Psoas muscle (tissue), 8 donors: ENCODE data around the gene HIPK1. TPM values are rescaled to one million over a fixed set of nuclear protein-coding genes. Genes with fewer than 3 reads are reported as not detected.

Source experiments
- ATAC-seq, 4 donors: fragments of 200-7000 bp; cut with Tn5 transposase; one replicate each; pipeline ENCODE4 v1.9.1; 2020; ENCODE audit warnings: moderate library complexity in 3 of 4, mild to moderate bottlenecking in 2 of 4
- DNase-seq, 2 donors: peaks; one replicate each; pipeline ENCODE4 v3.0.0-alpha.2; 2020
- H3K27ac ChIP-seq: fragments of 200-600 bp; one replicate; pipeline ENCODE4 v1.8.0; 2022
- H3K27me3 ChIP-seq, 3 donors: fragments of 200-600 bp in 1 of 3; one replicate each; pipeline versions ENCODE4 v1.6.1 to v1.8.0; 2013 to 2022; ENCODE audit warnings: low read length in 2 of 3, mild to moderate bottlenecking in 2 of 3, moderate library complexity in 1 of 3; ENCODE audit not compliant: insufficient read depth in 3 of 3
- H3K36me3 ChIP-seq, 2 donors: fragments of 200-600 bp in 1 of 2; one replicate each; pipeline versions ENCODE4 v1.6.1 to v1.8.0; 2013 to 2022; ENCODE audit warnings: low read depth in 1 of 2, mild to moderate bottlenecking in 1 of 2, moderate library complexity in 1 of 2; ENCODE audit not compliant: insufficient read depth in 1 of 2
- H3K4me1 ChIP-seq: fragments of 200-600 bp; one replicate; pipeline ENCODE4 v1.8.0; 2022
- H3K4me3 ChIP-seq: fragments of 200-600 bp; one replicate; pipeline ENCODE4 v1.8.0; 2022; ENCODE audit warnings: mild to moderate bottlenecking
- H3K9me3 ChIP-seq: fragments of 200-600 bp; one replicate; pipeline ENCODE4 v1.8.0; 2022
- CTCF ChIP-seq: fragments of 200-600 bp; IDR thresholded peaks from one replicate; pipeline ENCODE4 v1.8.0; 2022; ENCODE audit warnings: antibody characterized with exemption
- WGBS, 3 donors: extraction: QIAGEN DNeasy Blood & Tissue Kit; methylation state at CpG; one replicate each; pipeline versions ENCODE4 v1.1.6 to v1.1.7; 2013; 5-methylcytosine and 5-hydroxymethylcytosine counted together
- intact Hi-C, 2 donors: fragments of 100-400 bp; cut with DNase I; formaldehyde crosslinking; loops; one replicate each; pipeline versions ENCODE4 v1.11.0 to v1.14.2; 2022
- polyA plus RNA-seq, 3 donors: library from polyadenylated mRNA; stranded (reverse); fragments of 200-250 nt; gene quantifications; one replicate each; pipeline ENCODE4 v1.2.3, GENCODE V29; 2013
- total RNA-seq, 4 donors: library from RNA; stranded (reverse); fragmentation: NEBNext Ultra II Directional in 2 of 4; extraction: Animal tissue kit (Norgen Biotek cat#: 25700) in 2 of 4; gene quantifications; one replicate each; pipeline versions ENCODE4 v1.2.1 to v1.2.4, GENCODE V29; 2021 to 2023
- donor health status: healthy with polysubstance abuse.
- donor health status: DM: no; HTN: no; CAD: no; lungs with moderate emphysema.
- donor health status: Bipolar disorder and iron deficiency.
- donor health status: healthy.
- donor health status: DM: yes; HTN: yes; CAD: no.
- donor health status: DM: no; HTN: no; CAD: no.
- donor health status: DM: no; HTN: no; CAD: no.
- donor health status: DM: yes; HTN: yes; CAD: no.

Gene HIPK1
- total and polyA plus RNA-seq, 7 donors, result 16.8 to 80.6 (median 56.0) TPM

DNA sequence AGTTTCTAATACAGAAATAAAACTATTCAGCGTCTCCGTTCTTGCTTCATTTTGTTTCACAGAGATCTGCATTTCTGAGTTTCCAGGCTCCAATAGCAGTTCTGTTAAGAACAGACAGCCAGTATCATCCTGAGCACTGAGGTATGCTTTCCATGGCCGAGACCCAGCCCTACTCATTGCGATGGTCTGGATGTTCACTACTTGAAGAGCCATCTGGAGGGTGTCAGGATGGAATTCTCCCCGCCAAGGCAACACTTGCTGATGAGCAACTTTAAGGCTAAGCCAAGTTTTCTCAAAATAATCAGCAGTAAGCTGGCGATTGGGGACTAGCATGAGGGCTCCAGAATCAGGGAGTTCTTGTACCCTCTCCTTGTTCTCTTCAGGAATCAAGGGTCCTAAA, 34.0 kb upstream of the HIPK1 start:
- H3K36me3 ChIP-seq, result peaks cover 3 to 64% of the 10 kb centered on the region in 2 donors
- H3K9me3 ChIP-seq, result no peaks in the 10 kb centered on the region
- TF ChIP-seq CTCF, result no peak
- intact Hi-C loops, result loop anchor here in 1 of 2 donors (10.0 kb wide), 1 partner anchor 60 kb away; no protein-coding TSS in a partner anchor
- H3K27ac ChIP-seq, result no peak overlapping the region
- H3K4me3 ChIP-seq, result no peak overlapping the region
- no peaks in the 10 kb centered on the region for H3K4me1 ChIP-seq
- ATAC-seq, result no peak
- 88 to 92% (median 89%) methylated on average over 6 of the region's 6 CpGs for WGBS, 3 donors
- no peaks in the 10 kb centered on the region for H3K27me3 ChIP-seq
- no peak for DNase-seq

- H3K9me3 ChIP-seq, result no peaks in the 10 kb centered on the region
- H3K27me3 ChIP-seq, result no peaks in the 10 kb centered on the region
- TF ChIP-seq CTCF, result no peak
- DNase-seq (no peak), ATAC-seq (no peak)
- intact Hi-C loops, result loop anchor here in 1 of 2 donors (10.0 kb wide), 1 partner anchor 61 kb away; no protein-coding TSS in a partner anchor
- no peak overlapping the region for H3K4me3 ChIP-seq
- H3K36me3 ChIP-seq, result peaks cover 4 to 72% of the 10 kb centered on the region in 2 donors
- H3K27ac ChIP-seq, result no peak overlapping the region
- 91 to 93% (median 93%) methylated on average over 8 of the region's 8 CpGs for WGBS, 3 donors
- no peaks in the 10 kb centered on the region for H3K4me1 ChIP-seq
These were observed 33.2 kb upstream of the HIPK1 start for GRCh38 chr1:113895961-113896360.

- no peak for ATAC-seq
- DNase-seq, result no peak
These were observed 30.8 kb upstream of the HIPK1 start for GRCh38 chr1:113898241-113898814.

DNA sequence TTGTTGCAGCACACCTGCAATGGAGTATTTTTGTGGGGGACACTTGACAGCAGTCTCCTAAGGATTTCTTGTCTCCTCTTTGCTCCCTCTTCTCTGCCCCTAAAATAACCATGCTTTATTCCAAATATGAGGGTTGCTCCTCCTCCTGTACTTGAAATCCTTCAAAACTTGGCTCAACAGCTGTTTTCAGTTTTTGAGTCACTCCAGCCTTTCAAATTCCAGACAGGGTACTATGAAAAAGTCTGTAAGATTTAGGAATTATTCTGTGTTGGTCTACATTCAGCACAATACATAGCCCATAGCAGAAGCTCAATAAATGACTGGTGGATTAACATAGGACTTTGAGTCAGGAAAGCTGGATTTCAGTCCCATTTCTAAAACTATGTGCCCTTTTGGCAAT, 30.0 kb upstream of the HIPK1 start:
- TF ChIP-seq CTCF, result no peak
- Histone ChIP-seq H3K27me3 (no peaks in the 10 kb centered on the region), H3K27ac (no peak overlapping the region), H3K36me3 (peaks cover 4 to 83% of the 10 kb centered on the region in 2 donors), H3K4me1 (peaks cover 9% of the 10 kb centered on the region), H3K9me3 (no peaks in the 10 kb centered on the region), H3K4me3 (no peak overlapping the region)
- DNase-seq, result no peak
- intact Hi-C loops, result loop anchor here in 1 of 2 donors (10.0 kb wide), 1 partner anchor 64 kb away; no protein-coding TSS in a partner anchor
- no peak for ATAC-seq

More at GRCh38 chr1:113898241-113898814, 30.8 kb upstream of the HIPK1 start:
- no peak overlapping the region for H3K4me3 ChIP-seq
- H3K27ac ChIP-seq, result no peak overlapping the region
- H3K9me3 ChIP-seq, result no peaks in the 10 kb centered on the region
- peaks cover 4 to 87% of the 10 kb centered on the region in 2 donors for H3K36me3 ChIP-seq
- intact Hi-C loops, result loop anchor here in 1 of 2 donors (10.0 kb wide), 1 partner anchor 64 kb away; no protein-coding TSS in a partner anchor
- 94 to 97% (median 95%) methylated on average over 1 of the region's 1 CpG for WGBS, 3 donors
- H3K27me3 ChIP-seq, result no peaks in the 10 kb centered on the region
- TF ChIP-seq CTCF, result no peak
- peaks cover 2% of the 10 kb centered on the region for H3K4me1 ChIP-seq

- Histone ChIP-seq H3K9me3 (no peaks in the 10 kb centered on the region), H3K4me1 (peaks cover 9% of the 10 kb centered on the region), H3K27me3 (no peaks in the 10 kb centered on the region), H3K4me3 (no peak overlapping the region), H3K27ac (no peak overlapping the region), H3K36me3 (peaks cover 4 to 62% of the 10 kb centered on the region in 2 donors)
- WGBS, 3 donors, result 69 to 83% (median 83%) methylated on average over 3 of the region's 3 CpGs
- intact Hi-C loops, result loop anchor here in 1 of 2 donors (10.0 kb wide), 1 partner anchor 146 kb away; the partner anchor contains the start of gene PHTF1
- no peak for DNase-seq
- ATAC-seq, result no peak
- no peak for TF ChIP-seq CTCF
These were observed 27.9 kb upstream of the HIPK1 start for GRCh38 chr1:113901191-113901590.
